Body of pancreas (tissue), 4 donors: ENCODE data around the gene STK32B.

Experiments used
- CTCF ChIP-seq, 7 experiments: fragments of 450-650 bp in 4 of 7; fragments of 200-600 bp in 3 of 7; sonication (generic) in 3 of 7; IDR thresholded peaks; one replicate each; pipeline ENCODE4 v1.5.1; 2016 to 2019; ENCODE audit warnings: antibody characterized with exemption in 7 of 7
- POLR2A ChIP-seq, 3 donors: fragments of 450-650 bp; IDR thresholded peaks; one replicate each; pipeline ENCODE4 v1.6.1; 2016; ENCODE audit warnings: antibody characterized with exemption in 3 of 3, mild to moderate bottlenecking in 2 of 3

- TF ChIP-seq CTCF (IDR thresholded peaks at IDR 0.05) (no peak), POLR2A (IDR thresholded peaks at IDR 0.05) (no peak)
Measured at GRCh38 chr4:5473125-5473524, 421.8 kb downstream of the STK32B start.
